EH (cell line): ENCODE measurements around the gene RAB8A.

Experiments used
- DNase-seq: peaks from one replicate; pipeline ENCODE4 v3.0.0-alpha.2; 2015; ENCODE audit warnings: low read depth

RAB8A gene

DNA sequence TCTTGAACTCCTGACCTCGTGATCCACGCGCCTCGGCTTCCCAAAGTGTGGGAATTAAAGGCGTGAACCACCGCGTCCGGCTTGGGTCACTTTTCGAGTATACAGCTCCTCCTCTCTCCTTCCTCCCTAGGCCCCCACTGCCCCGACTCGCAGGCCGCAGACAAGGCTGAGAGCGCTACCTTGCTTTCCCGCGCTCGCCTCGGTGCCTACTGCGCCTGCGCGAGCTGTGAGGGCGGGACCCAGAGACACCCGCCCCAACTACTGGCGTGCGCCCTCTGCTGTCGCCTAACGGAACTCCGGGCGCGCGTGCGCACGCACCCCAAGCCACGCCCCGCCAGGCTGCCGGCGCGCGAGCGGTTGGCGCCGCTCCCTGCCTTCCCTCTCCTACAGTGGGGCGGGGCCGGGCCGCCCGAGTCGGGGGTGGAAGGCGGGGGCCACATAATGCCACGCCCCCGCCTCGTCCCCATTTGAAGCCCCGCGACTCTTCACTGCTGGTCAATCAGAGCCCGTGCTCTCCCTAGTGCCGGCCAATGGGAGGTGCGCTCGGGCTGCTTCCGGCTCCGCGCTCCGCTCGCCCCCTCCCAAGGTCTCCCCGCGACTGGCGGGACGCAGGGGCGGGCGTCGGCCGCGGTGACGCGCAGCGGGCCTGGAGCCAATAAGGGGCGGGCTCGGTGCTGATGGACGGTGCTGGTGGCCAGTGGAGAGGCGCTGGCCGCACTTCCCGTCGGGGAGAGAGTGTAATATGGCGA, at the start of gene RAB8A:
Gene RAB8A, plus strand, starts transcription at position 730 of the 749 bp plus-strand sequence. Its CDS starts 13 bp downstream, at position 743.
- peak; percentile 99 for DNase-seq

DNA sequence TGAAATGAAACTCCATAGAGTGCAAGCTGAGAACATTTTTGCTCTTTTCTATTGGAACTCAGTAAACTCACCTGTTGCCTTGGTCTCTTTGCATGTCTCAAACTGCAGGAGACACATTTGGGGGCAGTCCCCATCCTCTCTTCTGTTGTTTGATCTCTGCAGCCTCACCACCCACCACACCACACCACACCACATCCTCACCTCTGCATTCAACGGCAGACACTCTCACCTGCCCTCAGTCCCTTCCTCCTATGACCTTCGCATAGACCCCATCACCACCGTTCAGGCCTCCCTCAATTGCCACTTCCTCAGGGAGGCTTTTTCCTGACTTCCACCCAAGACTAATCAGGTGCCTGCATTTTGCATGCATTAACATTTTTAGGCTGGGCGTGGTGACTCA, 49.7 kb upstream of the RAB8A start:
- no peak for DNase-seq

DNA sequence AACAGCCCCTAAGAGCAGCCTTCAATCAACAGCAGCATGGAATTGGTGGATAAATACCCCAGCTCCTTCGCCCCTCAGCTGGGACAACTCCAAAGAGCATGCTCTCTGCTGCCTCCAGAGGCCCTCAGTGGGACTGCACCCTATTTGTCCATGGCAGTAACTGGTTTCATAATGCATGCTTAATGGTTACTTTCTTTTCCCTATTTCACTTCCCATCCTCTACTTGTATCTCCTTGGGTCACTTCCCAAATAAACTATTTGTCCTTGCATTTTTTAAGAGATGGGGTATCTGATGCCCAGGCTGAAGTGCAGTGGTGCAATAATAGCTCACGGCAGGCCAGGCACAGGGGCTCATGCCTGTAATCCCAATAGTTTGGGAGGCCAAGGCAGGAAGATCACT, 48.9 kb upstream of the RAB8A start:
- peak; percentile 48 for DNase-seq

DNA sequence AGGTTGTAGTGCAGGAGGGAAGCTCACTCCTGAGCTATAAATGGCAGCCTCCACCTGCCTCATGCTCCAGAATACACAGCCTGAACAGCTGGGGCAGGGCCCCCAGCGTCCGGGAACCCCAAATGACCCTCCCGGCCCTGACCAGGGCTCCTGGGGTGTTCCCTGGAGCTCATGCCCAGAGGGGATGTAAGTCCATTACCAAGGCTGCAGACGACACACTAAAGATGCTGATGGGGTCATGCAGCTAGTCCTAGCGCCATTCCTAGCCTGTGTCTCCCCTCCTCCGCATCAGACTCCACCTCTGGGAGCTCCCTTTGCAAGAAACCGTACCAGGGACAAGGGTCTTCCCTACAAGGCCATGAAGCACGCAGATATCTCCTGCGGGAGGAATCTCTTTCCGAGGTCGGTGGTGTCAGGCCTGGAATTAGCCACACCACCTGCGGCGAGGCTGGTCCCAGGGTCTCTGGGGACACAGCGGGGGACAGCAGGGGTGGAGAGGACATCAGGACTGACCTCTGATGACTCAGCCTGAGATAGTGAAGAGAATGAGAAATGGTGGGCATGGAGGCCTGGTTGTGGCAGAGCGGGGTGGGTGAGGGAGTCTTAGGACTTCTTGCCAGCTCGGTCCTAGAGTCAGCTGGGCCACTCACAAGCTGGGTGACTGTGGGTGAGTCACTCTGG, 47.3 kb upstream of the RAB8A start:
- DNase-seq, result no peak

DNA sequence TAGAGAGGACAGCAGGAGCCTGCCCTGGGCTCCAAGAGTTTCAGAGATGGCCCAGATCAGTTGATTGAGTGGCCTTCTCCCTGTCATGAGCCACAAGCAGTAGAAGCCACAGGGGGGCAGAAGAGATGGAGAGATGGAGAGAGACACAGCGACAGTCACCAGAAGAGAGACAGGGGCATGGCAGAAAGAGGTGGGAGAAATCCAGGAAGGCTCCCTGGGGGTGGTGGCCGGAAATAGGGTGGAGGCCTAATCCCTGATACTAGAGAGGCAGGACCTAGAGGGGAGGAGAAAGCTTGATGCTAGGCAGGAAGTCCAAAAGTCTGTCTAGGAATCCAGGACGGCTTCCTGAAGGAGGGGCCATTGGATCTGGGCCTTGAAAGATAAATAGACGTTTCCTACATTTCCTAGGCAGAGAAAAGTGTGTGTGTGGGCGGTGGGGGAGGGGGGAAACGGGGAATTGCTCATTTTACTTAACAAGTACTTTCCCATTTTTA, 45.0 kb upstream of the RAB8A start:
- peak; percentile 82 for DNase-seq

DNA sequence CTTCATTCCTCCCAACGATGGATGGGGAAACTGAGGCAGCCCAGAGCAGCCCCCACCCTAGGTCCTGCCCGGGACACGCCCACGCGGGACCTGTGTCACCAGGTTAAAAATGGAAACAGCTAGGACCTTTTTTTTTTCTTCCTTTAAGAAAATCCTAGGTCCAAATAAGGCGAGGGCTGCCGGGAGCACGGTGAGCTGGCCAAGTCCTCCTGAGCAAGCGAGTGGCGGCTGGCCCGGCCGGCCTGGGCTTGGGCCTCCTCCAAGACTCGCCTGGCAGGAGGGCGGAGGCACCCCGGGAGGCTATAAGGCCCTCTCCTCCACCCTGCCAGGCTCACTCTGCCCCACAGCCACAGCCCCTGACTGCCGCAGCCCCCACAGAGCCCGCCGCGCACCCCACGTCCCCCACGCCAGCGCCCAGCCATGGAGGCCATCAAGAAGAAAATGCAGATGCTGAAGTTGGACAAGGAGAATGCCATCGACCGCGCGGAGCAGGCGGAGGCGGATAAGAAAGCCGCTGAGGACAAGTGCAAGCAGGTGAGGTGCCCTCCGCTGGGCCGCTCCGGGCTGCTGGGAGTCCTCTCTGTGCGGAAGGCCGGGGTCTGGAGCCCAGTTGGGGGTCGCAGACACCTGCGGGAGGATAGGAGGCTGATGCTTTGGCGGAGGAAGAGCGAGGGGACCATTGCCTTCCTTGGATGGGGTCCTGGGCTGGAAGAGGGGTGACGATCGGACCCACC, 44.3 kb upstream of the RAB8A start:
- DNase-seq, result peak; percentile 89

DNA sequence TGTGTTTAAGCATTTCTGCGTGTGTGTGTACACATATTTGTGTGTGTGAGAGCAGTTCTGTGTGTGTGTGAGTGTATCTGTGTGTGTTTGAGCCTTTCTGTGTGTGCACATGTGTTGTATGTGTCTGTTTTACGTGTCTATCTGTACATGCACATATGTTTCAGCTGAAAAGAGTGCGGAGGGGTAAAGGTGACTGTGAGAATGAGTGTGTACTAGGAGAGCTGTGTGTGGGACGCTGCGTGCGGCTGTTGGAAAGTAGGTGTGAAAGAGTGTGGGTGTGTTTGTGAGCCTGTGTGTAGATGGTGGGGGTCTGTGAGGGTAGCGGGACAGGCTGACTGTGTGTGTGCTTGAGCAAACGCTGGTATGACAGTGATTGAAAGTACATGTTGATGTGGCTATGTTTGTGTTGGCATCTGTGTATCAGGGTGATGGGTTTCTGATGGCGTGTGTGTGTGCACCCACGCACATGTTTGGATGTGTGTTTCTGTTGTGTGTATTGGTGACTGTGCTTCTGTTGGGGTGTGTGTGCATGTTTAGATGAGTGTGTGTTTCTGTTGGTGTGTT, 42.9 kb upstream of the RAB8A start:
- no peak for DNase-seq

DNA sequence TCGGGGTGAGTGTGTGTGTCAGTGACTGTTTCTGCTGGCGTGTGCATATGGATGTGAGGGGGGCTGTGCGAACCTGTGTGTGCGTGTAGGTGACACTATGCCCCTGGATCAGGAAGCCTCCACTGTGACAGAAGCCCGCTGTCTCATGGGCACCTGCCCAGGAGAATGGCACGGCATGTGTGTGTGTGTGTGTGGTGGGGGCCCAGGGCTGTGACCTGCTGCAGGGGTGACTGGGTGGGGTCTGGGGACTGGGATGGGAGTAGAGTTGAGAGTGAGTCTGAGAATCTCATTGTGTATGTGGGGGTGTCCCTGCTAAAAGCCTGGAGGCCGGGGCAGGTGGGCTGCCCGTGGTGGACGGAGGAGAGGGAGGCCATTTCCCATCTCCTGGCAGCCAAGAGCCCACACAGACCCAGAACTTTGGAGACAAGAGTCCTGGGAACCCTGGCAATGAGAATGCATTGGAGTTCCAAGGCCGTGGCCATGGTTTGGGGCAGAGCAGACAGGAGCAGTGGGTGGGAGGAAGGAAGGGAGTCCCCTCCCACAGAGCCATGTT, 41.8 kb upstream of the RAB8A start:
- no peak for DNase-seq

DNA sequence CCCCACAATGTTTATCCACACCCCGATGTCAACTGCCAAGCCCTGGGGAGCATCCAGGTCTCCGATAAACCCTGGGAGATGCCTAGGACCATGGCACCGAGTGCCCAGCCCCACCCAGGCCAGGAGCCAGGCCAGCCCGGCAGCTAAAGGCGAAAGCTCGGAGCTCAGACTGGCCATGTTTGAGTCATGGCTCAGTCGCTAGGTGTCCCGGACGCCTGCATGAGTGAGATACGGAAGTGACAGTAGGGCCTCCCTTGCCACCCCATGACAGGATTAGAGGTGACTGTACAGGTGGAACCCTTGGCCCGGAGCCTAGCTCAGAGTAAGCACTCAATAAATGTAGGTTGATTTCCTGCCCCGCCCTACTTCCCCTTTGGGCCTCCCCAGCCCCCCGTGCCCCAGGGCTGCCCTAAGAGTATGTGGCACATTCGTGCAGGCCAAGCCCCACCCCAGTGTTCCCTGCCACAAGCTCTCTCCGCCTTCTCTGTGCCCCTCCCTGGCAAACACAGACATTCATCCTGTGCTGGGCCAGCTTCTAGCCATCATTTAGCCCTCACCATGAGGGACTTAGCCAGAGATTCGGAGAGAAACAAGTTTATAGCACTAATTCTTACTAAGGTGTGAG, 41.2 kb upstream of the RAB8A start:
- peak; percentile 20 for DNase-seq

DNA sequence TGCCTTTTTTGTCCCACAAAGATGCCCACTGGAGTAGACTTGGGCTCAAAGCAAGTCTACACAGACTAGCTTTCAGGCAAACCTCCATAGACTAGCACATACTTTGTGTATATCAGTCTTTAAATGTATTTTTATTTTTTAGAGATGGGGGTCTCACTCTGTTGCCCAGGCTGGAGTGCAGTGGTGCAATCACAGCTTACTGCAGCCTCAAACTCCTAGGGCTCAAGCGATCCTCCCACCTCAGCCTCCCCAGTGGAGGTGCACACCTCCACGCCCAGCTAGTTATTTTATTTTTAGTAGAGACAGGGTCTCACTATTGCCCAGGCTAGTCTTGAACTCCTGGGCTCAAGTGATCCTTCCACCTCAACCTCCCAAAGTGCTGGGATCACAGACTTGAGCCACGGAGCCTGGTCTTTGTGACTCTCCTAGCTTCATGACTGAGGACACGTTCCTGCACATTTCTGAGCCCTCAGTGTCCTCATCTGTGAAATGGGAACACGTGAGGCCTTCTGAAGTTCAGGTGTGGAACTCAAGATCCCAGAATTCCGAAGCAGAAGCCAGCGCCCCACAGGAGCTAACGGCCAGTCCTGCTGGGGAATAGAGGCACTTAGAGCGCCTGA, 40.5 kb upstream of the RAB8A start:
- DNase-seq, result no peak

DNA sequence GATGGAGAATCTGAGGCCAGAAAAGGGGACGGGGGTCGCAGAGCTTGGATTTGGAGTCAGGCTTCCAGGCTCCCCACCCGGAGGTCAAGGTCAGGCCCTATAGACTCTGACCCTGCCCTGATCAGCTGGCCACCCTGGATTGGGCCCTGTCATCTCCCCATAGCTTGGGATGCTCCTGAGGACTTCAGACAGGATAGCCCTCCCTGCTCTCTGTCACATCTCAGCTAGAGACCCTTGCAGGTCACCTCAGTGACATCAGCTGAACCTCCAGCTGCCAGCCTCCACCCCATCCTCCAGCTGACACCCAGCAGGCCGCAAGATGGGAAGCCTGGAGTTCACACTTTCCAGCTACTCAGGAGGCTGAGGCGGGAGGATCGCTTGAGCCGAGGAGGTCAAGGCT, 38.2 kb upstream of the RAB8A start:
- no peak for DNase-seq

DNA sequence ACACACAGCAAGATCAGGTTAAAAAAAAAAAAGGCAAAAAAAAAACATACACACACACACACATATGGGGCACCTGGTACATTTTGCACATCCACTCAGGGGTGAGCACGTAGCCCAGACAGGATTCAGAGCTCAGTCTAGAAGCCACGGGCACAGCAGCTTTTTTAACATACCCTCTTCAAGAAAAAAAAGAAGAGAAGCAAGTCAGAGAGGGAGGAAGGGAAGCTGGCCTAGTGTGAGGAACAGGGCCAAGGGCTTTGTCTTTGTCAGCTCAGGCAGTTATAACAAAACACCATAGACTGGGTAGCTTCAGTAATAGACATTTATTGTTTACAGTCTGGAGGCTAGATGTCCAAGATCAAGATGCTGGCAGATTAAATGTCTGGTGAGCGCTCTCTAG, 37.7 kb upstream of the RAB8A start:
- DNase-seq, result peak; percentile 28

DNA sequence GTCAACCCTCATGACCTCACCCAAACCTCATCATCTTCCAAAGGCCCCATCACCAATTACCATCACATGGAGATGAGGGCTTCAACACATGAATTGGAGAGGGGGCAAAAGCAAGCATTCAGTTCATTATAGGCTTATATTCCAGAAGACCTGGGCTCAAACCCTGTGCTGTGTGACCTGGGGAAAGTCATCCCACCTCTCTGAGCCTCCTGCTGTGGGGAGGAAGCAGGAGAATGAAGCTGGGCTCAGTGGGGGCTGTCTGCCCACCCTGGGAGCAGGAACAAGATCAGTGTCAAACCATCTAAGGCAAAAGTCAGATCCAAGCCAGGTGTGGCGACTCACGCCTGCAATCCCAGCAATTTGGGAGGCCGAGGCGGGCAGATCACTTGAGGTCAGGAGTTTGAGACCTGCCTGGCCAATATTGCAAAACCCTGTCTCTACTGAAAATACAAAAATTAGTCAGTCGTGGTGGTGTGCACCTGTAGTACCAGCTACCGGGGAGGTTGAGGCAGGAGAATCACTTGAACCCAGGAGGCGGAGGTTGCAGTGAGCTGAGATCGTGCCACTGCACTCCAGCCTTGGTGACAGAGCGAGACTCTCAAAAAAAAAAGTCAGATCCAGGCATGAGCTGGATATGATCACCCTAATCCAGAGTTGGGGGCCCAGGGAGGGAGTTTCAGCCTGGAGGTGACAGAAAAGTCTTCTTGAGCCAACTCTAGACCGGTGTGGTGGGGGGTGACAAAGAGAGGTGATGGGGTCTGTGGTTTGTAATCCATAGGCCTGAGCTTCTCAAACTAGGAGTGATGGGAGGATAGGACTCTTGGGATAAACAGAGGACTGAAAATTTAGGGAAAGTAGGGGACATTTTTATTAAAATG, 37.0 kb upstream of the RAB8A start:
- DNase-seq, result no peak

DNA sequence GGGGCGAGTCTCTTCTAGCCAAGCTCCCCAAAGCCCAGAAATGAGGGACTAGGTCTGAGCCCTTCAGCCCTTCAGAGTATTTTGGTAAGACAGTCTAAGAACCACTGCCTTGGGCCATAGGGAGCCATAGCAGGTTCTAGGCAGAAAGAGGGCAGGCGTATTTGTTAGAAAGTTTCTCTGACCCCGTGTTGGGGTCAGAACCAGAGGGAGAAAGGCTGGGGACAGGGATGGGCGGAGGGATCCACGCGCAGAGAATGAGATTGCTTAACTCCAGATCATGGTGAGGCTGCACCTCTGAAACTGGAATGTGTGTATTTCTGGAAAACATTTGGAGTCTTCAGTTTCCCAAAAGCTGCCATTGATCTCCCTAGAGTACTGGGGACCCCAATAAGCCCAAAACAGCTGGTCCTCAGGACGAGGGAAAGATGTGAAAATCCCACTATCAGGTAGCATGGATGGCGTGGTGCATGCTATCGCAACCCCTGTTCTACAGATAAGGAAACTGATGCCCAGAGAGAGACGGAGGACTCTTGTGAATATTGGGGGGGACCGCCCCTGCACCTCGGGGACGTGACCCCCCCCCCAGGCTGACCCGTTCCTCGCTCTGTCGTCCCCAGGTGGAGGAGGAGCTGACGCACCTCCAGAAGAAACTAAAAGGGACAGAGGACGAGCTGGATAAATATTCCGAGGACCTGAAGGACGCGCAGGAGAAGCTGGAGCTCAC, 36.1 kb upstream of the RAB8A start:
- peak; percentile 27 for DNase-seq

DNA sequence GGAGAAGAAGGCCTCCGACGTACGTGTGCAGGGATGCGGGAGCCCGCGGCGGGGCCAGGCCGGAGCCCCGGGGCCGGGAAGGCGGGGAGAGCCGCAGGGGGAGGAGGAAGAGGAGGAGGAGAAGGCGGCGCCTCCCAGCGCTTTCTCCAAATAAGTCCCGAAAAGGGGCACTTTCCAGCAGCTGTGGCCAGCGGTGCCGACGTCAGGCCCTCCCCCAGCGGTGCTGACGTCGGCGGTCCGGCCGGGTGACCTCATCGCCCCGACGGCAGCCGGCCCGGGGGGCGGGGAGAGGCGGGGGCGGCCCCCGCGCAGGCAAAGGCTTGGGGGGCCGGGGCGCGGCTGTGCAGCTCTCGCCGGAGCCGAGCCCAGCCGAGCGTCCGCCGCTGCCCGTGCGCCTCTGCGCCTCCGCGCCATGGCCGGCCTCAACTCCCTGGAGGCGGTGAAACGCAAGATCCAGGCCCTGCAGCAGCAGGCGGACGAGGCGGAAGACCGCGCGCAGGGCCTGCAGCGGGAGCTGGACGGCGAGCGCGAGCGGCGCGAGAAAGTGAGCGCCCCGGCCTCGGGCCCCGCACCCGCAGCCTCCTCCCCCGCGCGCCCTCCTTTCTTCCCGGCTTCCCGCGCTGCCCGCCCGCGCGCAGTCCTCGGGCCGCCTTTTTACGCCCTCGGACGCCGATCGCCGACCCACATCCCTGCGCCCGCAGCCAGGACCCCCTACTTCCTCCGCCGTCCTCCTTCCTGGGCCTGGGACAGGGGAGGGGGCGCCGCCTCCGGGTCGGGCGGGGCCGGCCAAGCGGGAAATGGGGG, 35.3 kb upstream of the RAB8A start, which contains the start of gene TPM4:
Gene TPM4, plus strand, starts transcription at position 342 of the 804 bp plus-strand sequence. Its CDS starts 71 bp downstream, at position 413.
- peak; percentile 98 for DNase-seq

DNA sequence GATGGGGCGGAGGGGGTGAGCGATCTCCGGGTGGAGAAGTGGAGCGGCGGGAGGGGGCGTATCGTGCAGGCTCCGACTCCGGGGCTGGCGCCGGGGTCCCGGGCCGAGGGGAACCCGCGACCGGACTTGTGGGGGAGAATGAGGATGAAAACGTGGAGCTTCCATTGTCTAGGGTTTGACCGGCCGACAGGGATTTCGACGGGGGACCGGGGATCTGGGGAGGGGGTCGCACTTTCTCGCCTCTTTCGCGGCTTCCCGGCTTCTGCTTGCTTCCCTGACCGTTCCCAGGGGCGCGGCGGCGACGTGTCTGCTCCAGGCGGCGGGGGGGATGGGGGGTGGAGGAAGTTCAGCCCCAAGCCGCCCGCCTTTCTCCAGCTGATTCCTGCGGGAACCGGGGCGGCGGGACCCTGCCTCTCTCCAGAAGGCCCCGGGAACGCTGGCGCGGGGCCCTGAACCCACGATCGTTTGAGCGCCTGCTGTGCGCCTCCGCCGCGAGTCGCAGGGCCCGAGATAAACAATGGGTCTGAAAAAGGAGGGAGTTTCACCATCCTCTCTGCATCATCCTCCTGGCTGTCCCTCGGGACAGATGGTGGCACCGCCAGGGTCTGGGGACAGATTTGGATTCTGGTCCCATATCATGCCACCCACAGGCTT, 34.6 kb upstream of the RAB8A start:
- peak; percentile 56 for DNase-seq

DNA sequence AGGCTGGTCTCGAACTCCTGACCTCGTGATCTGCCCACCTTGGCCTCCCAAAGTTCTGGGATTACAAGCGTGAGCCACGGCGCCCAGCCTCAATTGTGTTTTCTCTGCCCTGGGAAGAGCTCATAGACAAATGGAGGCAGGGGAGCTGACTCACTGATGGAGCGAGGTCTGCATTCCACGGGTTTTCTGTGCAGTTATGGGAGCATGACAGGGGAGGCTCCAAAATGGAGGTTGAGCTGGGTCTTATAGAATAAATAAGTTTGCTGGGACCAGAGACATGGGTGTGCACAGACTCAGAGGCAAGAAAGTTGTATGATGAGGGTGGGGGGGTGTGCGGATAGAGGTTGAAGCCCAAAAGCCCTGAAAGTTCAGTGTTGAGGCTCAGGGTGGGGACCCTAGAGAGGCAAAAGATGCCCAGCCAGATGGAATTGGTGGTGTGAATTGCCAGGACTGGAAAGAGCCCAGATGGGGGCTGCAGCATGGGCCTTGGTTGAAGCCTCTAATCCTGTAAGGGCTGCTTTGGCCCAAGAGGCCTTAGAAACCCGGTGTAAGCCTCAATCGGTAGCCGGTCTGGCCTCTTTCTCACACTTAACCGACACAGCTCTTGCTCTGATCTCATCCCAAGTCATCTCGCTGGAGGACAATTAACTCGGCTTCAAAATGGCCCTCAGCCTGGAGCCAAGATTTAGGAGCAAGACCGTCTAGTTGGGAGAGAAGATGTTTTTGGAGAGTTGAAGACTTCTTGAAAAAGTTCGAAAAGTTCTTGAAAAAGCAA, 33.5 kb upstream of the RAB8A start:
- DNase-seq, result peak; percentile 73
